Measurements from ENCODE around the gene GNB2. TPM values are rescaled to one million over a fixed set of nuclear protein-coding genes. Genes with fewer than 3 reads are reported as not detected.
"Not testable (repeated sequence)": the region's sequence is repeated elsewhere in the genome, so short reads cannot be mapped to it uniquely, and the experiment has no call there.

Gene GNB2
- polyA plus RNA-seq, 12 donors = 110 to 178 (median 137) TPM; not detected in 1

DNA sequence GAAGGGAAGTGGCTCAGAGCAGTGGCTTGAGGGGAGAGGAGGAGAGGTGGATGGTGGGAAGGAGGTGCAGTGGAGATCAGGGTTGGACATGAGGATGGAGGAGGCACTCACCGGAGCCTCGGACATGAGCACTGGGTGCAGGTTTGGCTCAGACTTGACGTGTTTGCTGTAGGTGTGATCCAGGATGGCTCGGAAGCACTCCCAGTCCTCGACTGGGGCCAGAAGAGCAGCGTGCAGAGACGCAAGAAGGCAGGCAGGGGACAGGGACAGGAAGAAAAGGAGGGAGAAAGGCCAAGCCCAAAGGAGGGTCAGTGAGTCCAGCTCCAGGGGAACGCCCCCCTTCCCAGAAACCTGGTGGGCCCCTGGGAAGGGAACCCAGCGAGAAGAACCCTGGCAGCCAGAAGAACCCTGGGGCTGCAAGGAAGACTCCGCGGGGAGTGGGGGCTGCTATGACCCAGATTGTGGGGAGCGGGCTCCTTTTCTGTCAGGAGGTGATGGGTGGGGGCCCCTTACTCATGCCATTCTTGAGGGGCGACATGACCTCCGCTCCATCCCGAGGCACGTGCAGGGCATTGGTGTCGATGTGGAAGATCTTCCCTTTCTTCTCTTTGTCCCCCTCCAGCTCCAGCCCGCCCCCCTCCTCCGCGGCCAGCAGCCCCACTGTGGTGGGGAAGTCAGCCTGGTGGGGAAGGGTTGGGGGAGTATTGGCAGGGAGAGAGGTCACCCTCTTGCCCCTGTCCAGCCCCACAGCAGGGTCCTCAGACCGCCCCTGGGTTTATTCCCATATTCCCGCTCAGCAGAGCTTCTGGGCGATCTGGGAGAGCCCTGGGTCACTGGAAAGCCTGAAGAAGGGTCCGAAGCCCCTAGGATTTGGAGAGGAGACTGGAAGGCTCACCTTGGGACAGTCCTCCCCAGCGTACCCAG is 18.4 kb upstream of the GNB2 start:
- DNase-seq = no peak

DNA sequence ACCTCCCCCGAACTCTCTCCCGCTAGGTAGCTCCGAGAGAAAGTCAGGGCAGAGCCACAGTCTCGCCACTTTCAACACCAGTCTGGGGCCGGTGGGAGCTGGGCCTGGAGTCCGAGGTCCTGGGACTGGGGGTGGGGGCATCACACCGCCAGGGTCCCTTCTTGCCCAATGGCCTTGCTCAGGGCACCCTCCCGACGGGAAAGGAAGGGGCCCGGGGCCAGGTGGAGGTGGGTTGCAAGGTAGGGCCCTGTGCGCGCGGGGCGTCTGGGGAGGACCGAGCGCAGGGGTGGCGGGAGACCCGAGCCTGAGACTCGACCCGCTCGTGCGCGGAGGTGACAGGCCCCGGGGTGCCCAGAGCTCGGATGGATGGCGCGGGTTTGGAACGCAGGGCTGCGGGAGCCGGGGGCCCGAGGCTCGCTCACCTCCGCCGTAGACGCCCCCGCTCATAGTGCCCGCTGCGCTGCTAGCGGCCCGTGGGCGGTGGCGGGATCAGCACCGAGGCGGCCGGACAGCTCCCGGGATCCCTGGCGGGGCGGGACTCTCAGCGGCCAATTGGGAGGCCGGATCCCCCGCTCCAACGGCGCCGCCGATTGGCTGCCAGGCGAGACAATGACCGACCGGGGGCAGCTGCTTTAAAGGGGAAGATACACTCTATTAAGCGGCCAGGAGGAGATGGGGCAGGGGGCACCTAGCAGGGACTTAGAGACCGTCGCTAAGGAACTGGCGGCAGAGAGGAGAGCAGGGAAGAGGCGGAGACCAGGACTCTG is 17.4 kb upstream of the GNB2 start, which contains the start of gene ACTL6B:
TSS of gene ACTL6B (minus strand) at position 541 of the 767 bp plus-strand sequence. CDS start at position 447, 94 bp downstream.
- peak; percentile 65 for DNase-seq

DNA sequence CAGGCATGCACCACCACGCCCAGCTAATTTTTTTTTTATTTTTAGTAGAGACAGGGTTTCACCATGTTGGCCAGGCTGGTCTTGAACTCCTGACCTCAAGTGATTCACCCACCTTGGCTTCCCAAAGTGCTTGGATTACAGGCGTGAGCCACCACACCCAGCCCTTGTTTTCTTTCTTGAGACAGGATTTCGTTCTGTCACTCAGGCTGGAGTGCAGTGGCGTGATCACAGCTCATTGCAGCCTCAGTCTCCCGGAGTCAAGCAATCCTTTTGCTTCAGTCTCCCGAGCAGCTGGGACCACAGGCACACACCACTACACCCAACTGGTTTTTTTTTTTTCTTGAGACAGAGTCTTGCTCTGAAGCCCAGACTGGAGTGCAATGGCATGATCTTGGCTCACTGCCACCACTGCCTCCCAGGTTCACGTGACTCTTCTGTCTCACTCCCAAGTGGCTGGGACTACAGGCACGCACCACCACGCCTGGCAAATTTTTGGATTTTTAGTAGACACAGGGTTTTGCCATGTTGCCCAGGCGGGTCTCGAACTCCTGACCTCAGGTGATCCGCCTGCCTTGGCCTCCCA is 11.3 kb upstream of the GNB2 start:
- not testable (repeated sequence) for DNase-seq

DNA sequence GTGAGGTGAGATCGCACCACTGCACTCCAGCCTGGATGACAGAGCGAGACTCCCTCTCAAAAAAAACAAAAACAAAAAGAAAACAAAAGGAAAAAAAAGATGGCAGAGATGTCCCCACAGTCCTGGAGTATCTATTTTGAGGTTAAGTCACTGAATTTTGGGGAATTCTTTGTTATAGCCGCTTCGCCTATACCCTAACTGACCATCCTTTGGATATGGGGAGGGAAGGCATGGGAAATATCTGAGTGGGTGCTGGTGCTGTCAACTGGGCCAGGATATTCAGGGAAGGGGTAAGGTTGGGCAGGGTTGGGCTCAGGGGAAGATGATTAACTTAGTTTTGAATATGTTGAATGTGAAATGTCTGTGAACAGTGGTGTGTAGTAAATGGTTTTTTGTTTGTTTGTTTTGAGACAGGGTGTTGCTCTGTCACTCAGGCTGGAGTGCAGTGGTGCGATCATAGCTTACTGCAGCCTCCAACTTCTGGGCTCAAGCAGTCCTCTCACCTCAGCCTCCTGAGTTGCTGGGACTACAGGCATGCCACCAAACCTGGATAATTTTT is 8.3 kb upstream of the GNB2 start:
- DNase-seq = no peak

DNA sequence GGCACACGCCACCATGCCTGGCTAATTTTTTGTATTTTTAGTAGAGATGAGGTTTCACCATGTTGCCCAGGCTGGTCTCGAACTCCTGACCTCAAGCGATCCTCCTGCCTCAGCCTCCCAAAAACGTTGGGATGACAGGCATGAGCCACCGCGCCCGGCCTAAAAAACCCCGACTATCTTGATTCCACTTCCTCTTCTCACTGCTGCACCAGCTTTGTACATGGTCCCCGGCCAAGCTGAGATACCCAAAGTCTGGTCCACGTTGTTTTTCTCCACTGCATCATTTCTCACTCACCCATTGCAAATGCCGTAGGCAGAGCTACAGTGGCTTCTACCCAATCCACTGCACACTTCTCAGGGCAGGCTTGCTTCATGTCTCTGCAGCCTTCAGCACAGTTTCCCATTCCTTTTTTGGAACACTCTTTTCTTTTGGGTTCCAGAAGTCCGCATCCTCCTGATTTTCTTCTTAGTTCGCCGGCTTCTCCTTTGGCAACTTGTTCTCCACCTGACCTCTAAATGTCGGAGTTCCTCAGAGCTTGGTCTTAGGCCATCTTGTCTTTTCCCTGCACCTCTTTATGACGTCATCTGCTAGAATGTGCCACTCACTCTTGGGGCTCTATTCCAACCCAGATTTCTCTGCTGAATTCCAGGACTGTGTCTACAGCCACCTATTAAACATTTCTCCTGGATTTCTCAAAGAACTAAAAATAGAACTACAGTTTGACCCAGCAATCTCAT is 6.0 kb upstream of the GNB2 start:
- DNase-seq = no peak

DNA sequence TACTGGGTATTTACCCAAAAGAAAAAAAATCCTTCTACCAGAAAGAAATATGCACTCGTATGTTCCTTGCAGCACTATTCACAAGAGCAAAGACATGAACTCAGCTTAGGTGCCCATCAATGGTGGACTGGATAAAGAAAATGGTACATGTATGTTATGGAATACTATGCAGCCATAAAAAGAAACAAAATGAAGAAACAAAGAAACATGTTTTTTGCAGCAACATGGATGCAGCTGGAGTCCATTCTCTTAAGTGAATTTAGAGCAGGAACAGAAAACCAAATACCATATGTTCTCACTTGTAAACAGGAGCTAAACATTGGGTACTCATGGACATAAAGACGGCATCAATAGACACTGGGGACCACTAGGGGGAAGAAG is 5.5 kb upstream of the GNB2 start:
- DNase-seq = no peak

DNA sequence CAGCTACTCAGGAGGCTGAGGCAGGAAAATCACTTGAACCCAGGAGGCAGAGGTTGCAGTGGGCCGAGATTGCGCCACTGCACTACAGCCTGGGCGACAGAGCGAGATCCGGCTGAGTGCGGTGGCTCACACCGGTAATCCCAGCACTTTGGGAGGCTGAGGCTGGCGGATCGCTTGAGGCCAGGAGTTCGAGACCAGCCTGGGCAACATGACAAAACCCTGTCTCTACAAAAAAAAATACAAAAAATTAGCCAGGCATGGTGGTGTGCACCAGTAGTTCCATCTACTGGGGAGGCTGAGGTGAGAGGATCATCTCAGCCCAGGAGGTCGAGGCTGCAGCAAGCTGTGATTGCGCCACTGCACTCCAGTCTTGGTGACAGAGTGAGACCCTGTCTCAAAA is 4.4 kb upstream of the GNB2 start:
- DNase-seq = not testable (repeated sequence)

DNA sequence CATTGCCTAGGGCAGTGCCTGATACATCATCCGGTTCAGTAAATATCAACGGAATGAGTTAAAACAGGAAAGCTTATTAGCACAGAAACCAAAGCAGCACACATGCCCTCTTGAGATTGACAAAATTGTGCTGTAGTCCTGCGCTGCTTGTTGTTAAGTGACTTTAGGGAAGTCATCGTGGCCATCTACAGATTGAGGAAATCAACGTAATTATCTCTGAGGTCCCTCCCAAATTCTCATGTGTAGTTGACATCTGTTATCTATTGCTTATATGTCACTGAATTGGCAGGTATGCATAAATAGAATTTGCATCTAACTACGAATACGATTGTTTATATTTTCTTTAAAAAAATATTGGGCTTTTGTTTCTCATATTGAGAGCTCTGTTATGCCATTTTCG is 3.5 kb upstream of the GNB2 start:
- no peak for DNase-seq

DNA sequence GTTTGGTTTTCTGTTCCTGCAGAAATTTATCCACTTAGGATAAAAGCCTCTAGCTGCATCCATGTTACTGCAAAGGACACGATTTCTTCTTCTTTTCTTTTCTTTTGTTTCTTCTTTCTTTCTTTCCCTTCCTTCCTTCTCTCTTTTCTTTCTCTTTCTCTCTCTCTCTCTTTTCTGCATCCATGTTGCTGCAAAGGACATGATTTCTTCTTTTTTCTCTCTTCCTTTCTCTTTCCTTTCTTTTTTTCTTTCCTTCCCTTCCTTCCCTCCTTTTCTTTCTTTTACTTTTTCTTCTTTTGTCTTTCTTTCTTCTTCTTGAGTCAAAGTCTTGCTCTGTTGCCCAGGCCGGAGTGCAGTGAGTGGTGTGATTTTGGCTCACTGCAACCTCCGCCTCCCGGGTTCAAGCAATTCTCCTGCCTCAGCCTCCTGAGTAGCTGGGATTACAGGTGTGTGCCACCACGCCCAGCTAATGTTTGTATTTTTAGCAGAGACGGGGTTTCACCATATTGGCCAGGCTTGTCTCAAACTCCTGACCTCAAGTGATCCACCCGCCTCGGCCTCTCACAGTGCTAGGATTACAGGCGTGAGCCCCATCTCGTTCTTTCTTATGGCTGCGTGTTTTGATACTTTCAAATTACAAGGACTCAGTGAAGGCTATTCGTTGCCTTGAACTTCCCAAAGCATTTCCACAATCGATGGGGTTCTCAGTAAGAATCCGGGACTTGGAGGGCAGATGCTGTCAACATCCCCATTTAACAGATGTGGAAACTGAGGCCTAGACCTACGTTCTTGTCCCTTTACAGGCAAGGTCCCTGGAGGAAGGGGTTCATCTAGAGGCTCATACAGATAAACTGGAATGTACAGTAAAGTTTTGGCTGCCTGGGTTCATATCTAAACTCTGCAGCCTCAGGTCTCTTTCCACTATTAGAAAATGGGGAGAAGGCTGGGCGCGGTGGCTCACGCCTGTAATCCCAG is 1.9 kb upstream of the GNB2 start:
- DNase-seq = no peak

DNA sequence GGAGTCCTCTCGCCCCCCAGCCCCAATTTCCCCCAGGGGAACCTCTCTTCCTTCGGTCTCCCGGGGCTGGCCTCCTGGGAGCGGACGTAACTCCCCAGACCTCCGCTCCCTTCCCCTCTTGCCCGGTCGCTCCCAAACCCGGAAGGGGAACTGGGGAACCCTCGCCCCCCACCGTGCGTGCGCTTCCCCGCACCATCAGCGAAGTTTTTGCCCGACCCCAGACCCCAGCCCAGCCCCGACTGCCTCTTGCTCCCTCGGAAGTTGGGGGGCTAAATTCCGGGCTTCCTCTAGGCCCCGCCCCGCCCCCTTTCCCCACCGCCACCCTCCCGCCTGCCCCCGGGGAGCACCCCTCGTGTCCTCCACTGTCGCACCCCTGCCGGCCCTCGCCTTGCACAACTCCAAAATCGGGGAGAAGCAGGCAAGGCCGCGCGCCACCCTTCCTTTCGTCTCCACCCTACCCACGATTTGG is 436 bp downstream of the GNB2 start:
- no peak for DNase-seq

DNA sequence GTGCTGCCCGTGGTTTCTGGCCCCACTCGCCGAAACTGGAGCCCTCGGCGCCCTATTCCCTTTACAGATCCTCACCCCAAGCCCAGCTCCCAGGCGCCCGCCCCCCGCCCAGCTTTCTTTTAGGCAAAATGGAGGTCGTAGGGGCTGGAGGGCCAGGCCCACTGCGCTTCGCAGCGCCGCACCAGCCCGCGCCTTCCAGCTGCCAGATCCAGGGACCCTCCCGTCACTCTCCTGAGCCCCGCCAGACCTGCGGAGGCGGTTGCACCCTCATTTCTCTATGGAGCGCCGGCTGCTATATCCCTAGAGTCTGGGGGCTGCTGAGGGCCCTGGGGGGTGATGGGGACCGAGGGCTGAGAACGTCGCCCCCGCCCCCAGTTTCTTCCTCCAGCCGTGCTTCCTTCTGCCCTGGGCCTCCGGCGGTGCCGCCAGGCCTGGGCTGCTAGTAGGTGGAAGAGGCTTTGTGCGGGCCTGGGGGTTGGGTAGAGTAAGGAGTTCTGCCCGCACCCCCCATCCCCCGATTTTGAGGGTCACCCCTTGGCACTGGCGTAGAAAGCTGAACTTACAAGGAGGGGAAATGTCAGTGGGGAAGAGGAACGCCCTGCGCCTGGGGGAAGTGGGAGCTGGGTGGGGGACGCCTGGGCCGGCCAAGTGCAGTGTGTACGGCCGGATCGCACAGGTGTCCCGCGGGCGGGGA is 1.0 kb downstream of the GNB2 start:
- DNase-seq = no peak

DNA sequence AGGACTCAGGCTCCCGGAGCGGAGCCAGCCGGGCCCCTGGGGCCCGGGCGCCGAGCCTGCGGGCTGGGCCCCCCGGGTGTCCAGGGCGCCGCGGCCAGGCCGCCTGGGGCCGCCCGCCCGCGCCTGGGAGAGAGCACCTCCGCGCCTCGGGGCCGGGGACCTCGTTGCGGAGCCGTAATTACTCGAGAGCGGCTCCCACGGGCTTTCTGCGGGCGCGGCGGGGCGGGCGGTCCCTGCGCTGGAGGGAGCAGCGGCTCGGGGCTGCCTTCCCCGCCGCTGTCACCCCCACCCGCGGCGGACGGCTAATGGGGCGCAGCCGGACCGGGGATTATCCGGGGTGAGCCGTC is 1.5 kb downstream of the GNB2 start:
- no peak for DNase-seq

DNA sequence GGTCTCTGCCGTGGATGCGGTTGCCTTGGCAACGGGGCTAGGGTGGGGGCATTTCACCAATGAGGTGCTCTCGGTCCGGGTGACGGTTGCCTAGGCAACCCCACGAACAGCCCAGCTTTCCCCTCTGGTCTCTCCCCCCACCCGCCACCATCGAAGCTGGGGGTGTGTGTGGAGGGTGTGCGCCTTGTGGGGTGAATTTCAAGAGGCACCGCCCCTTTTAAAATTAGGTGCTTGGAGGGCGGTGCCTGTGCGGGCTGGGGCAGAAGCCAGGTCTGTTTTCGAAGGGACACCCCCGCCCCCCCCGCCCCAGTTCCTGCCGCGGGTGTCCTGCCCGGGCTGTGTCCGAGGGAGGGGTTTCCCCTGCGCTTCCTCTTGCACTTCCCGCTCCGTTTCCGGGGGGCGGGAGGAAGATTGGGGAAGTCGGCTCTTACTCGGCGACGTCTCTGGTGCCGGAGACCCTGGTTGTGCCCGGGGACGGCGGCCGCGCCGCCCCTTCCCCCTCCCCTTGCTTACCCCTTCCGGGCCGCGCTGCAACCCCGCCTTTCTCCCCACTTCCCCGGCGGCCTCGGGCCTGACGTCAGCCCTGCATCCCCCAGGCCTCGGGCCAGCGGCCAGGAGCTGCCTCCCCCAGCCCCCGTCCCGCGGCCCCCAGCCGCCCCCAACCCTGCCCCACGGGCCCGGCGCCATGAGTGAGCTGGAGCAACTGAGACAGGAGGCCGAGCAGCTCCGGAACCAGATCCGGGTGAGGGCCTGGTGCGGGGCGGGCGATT is 2.2 kb downstream of the GNB2 start:
- peak; percentile 67 for DNase-seq

DNA sequence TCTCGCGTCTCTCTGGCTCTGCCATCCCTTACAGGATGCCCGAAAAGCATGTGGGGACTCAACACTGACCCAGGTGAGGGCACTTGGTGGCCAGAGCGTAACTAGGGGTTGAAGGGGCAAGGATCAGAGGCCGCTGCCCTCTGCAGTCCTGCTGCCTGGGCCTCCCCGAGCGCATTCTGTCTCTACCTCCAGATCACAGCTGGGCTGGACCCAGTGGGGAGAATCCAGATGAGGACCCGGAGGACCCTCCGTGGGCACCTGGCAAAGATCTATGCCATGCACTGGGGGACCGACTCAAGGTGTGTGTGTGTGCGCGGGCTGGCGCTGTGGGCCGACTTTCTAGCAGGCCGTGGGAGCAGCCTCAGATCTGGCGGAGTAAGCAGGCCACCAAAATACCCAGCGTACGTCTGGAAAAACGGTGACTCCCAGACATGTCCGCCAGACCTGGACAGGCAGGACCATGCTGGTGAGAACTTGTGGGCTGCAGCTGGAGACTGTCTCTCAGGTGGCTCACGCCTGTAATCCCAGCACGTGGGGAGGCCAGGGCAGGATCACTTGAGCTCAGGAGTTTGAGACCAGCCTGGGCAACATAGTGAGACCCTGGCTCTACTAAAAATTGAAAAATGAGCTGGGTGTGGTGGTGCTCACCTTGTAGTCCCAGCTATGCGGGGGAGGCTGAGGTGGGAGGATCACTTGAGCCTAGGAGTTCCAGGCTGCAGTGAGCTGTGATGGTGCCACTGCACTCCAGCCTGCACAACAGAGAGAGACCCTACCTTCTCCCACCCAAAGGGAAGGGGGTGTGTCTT is 3.2 kb downstream of the GNB2 start:
- DNase-seq = no peak

DNA sequence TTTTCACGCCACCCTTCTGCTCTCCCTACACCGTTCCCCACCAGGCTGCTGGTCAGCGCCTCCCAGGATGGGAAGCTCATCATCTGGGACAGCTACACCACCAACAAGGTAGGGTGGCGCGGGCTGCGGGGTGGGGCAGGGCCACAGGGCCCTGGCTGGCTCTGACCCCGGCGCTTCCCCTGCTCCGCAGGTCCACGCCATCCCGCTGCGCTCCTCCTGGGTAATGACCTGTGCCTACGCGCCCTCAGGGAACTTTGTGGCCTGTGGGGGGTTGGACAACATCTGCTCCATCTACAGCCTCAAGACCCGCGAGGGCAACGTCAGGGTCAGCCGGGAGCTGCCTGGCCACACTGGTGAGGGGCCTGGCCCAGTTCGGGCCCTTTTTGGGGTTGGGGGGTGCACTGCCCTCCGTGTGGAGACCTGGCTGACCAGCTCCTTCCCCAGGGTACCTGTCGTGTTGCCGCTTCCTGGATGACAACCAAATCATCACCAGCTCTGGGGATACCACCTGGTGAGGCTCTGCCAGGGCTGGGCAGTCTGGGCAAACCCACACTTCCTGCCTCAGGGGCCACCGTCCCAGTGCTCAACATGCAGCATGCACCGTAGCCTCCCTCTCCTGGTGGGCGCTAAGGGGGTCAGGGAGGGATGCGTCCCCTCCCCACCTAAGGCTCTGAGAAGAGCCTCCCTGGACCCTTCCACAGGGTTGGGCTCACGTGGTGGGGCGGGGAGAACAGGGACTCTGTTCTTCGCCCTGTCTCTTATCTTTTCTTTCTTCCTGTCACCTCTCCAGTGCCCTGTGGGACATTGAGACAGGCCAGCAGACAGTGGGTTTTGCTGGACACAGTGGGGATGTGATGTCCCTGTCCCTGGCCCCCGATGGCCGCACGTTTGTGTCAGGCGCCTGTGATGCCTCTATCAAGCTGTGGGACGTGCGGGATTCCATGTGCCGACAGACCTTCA is 4.0 kb downstream of the GNB2 start:
- no peak for DNase-seq

DNA sequence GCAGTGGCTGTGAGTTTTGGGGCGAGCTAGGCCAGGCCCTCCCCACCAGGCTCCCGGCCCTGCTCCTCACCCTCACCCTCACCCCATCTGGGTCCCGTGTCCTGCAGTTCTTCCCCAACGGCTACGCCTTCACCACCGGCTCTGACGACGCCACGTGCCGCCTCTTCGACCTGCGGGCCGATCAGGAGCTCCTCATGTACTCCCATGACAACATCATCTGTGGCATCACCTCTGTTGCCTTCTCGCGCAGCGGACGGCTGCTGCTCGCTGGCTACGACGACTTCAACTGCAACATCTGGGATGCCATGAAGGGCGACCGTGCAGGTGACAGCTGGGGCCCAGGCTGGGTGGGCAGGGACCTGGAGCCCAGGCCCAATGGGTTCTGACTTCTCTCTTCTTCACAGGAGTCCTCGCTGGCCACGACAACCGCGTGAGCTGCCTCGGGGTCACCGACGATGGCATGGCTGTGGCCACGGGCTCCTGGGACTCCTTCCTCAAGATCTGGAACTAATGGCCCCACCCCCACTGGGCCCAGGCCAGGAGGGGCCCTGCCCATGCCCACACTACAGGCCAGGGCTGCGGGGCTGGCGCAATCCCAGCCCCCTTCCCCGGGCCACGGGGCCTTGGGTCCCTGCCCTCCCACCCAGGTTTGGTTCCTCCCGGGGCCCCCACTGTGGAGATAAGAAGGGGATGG is 4.9 kb downstream of the GNB2 start:
- DNase-seq = no peak

All from muscle of arm (tissue), 12 donors.